Fibroblast of lung (primary cell): Measurements from ENCODE around the gene GAS2L3.

Experiments
- CTCF ChIP-seq, 2 donors: IDR thresholded peaks in 1 of 2; conservative IDR thresholded peaks in 1 of 2; 1 replicate in 1 of 2; 2 replicates in 1 of 2; pipeline ENCODE4 v1.5.1; 2011 to 2012; ENCODE audit warnings: low read length in 2 of 2, control low read depth in 1 of 2, inconsistent platforms in 1 of 2, low read depth in 1 of 2, mild to moderate bottlenecking in 1 of 2
- EZH2 ChIP-seq: IDR thresholded peaks from 2 replicates; pipeline ENCODE4 v1.5.1; 2012; ENCODE audit warnings: low read length, control low read depth, mild to moderate bottlenecking; ENCODE audit errors: missing control alignments

DNA sequence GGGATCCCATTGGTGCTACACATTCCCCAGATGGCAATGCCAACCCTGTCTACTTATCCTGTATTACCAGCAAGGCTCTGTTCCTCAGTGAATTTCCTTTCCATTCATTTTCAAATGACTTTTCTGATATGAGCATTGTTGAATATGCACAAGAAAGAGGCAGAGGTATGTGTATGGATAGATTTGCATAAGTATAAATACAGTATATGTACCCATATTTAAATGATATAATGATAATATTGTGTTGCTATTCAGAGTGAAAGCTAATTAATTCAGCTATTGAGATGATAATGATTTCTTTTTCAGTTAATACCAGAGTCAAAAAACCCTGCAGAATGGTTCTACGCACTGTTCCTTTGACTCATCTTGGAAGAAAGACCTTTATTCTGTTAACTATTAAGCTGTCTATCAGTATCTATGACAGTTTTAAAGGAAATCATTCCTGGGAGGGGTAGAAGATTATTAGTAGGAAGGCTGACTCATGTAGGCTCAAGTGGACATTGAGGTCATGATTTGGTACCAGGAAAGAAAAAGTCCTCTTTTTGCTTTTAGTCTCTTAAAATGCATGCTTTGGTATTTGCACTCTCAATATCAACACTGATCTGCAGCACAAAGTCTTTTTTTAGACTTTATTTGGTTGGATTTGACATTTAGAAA, 44.9 kb upstream of the GAS2L3 start:
- no peak for TF ChIP-seq CTCF (conservative IDR thresholded peaks at IDR 0.05 in 1 of 2, IDR thresholded peaks at IDR 0.05 in 1 of 2; ENCODE audit: low read depth in 1 of 2, low read length in 2 of 2)
- TF ChIP-seq EZH2: no peak
